ENCODE data around the gene URB2.

DNA sequence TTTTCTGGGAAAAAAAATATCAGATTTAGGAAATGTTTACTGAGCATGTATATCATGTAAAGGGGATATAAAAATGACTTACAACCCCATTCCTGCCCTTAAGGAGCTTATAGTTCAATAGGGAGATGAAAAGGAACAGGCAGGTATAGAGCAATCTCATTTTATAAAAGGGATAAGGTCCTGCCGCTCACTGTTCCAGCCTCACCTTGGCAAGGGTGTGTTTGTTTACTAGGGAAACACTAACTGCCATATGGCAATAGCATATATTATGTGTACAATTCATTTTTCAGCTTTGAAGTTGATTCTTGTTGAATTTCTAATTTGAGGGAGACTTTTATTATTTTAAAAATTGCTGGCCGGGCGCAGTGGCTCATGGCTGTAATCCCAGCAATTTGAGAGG, 25.5 kb downstream of the URB2 start:
- TF ChIP-seq, protein P1, sequence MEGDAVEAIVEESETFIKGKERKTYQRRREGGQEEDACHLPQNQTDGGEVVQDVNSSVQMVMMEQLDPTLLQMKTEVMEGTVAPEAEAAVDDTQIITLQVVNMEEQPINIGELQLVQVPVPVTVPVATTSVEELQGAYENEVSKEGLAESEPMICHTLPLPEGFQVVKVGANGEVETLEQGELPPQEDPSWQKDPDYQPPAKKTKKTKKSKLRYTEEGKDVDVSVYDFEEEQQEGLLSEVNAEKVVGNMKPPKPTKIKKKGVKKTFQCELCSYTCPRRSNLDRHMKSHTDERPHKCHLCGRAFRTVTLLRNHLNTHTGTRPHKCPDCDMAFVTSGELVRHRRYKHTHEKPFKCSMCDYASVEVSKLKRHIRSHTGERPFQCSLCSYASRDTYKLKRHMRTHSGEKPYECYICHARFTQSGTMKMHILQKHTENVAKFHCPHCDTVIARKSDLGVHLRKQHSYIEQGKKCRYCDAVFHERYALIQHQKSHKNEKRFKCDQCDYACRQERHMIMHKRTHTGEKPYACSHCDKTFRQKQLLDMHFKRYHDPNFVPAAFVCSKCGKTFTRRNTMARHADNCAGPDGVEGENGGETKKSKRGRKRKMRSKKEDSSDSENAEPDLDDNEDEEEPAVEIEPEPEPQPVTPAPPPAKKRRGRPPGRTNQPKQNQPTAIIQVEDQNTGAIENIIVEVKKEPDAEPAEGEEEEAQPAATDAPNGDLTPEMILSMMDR (conservative IDR thresholded peaks at IDR 0.05; ENCODE audit: low read length) = no peak
- TF ChIP-seq EZH2phosphoT487 (IDR thresholded peaks at IDR 0.05; ENCODE audit: borderline replicate concordance) = no peak

Data from Loucy (cell line).